G401.6 (cell line): ENCODE results near the gene MTR.

ENCODE experiments used
- FAIRE-seq: peaks from 2 replicates; lab custom pipeline; 2012; peaks lifted over from hg19 to GRCh38; lab: Jason Lieb, UNC

The MTR gene

GRCh38 chr1:236864996-236865817, 70.1 kb downstream of the MTR start:
- no peak for FAIRE-seq

DNA sequence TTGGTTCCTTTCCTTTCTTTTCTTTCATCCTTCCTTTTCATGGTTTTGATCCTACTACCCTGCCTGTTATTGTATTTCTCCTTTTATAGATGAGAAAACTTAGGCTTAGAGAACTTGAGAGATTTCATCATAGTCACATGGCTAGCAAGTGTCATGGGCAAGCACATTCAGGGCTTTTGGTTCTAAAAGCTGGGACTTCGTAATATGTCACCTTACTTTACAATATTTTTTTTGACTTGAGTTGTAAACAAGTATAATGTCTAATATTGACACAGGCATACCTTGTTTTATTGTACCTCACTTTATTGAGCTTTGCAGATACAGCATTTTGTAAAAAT, 70.7 kb downstream of the MTR start:
- no peak for FAIRE-seq

- peak; percentile 92 for FAIRE-seq
These were observed 73.8 kb downstream of the MTR start for GRCh38 chr1:236868625-236869467.

GRCh38 chr1:236869911-236870310, 74.8 kb downstream of the MTR start:
- no peak for FAIRE-seq

DNA sequence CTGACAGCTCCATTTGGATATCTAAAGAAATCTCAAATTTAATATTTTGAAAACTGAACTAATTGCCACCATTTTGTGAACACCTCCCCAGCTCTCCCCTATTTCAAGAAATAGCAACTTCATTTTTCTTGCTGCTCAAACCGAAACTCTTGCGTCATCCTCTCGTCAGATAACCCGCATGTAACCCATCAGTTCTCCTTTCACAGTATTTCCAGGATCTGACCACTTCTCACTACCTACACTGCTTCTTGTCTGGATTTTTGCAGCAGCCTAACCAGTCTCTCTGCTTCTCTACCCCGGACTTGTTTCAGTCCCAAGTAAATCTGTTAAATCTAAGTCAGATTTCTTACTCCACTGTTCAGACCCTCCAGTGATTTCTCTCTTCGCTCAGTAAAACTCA, 75.6 kb downstream of the MTR start:
- no peak for FAIRE-seq

DNA sequence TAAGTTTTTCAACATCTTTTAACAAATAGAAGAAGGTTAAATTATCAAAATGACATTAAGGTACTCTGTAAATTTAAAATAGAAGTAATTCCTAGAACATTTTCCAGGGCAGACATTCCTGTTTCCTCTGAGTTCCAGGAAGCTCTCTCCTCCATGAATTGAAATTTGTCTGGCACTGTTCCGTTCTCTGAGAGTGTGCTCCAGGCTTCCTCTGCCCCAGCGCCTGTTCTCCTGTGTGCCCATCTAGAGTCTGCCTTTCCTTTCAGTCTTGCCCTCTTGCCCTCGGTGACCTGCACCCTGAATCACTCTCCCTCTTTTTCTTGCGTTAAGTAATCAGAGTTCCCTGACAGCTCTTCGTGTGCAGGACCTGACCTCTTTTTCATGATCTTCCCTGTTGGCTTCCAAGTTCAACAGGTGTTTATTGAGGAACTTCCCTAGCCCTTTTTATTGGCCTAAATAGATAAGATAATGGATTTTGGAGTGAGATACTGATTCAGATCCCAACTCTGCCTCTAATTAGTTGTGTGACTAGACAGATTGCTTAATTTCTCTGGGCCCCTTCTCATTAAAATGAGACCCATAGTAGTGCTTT, 77.1 kb downstream of the MTR start:
- FAIRE-seq: no peak

GRCh38 chr1:236875975-236876374, 80.9 kb downstream of the MTR start:
- no peak for FAIRE-seq

- FAIRE-seq: no peak
These were observed 82.6 kb downstream of the MTR start for GRCh38 chr1:236877661-236878060.

GRCh38 chr1:236880209-236880608, 85.1 kb downstream of the MTR start:
- no peak for FAIRE-seq

DNA sequence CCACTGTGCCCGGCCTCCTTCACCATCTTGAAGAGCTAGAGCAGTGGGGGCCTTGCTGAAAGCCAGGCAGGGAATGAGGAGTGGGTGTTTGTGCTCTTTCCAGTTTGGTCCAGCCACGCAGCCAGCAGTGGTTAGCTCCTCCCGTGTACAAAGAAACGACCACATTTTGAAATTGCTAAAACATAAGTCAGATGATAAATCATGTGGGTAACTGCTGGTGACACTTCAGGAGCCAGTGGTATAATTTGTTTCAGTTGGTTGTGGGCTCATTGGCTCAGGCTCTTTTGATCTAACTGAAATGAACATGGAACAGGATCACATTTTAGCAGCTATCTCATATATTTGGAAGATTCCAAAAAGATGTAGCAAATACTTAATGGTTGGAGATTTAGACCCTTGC, 87.6 kb downstream of the MTR start:
- FAIRE-seq: no peak

GRCh38 chr1:236886199-236886598, 91.1 kb downstream of the MTR start:
- no peak for FAIRE-seq

- no peak for FAIRE-seq
These were observed 92.0 kb downstream of the MTR start for GRCh38 chr1:236887081-236887480.

DNA sequence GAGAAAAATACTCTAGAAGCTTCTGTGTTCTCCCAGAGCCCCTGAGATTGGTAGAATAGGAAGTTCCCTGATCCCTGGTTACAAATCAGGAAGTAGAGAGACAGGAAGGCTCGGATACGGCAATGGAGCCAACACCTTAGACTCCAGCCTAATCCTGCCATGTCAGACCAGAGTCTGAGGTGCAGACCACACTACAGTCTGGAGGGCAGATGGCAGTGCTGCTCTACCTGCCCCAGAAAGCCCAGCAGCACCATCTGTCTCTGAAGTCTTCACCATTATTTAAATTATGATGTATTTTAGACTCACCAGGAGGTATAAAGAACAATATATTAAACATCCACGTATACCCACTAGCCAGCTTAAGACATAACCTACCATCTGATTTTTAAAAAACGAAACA, 93.0 kb downstream of the MTR start:
- no peak for FAIRE-seq

GRCh38 chr1:236888903-236889302, 93.8 kb downstream of the MTR start:
- FAIRE-seq: no peak

- no peak for FAIRE-seq
These were observed 95.3 kb downstream of the MTR start for GRCh38 chr1:236890152-236891056.

GRCh38 chr1:236893626-236894545, 98.8 kb downstream of the MTR start:
- no peak for FAIRE-seq

DNA sequence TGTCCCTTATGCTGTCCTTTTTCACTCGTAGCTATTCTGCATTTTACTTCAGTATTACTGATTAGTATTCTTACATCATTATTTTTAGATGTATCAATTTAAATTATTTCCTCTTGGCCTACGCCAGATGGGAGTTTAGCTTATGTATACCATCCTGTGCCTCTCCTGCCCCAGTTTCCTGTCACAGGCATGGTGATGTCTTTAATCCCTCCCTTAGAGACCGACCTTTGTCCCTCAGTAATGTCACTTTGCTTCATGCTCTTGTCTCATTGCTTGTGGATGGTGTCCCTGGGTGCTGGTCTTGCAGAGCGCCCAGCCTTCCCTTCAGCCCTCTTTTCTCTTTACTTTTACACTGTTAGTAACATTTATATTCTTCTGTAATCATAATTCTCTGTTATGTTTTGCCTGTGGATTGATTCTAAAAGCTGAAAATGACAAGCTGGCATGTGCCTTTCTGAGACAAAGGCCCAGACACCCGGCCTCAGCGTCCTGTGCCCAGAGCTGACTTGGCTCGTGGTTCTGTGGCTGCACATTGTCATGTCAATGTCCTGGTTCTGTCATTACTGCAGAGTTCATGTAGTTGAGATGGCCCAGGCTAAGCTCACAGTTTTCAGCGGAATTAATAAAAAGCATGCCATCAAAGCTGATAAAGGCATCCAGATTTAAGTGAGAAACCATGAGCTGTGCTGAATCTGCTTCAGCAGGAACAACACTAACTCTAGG, 100.7 kb downstream of the MTR start:
- FAIRE-seq: no peak

DNA sequence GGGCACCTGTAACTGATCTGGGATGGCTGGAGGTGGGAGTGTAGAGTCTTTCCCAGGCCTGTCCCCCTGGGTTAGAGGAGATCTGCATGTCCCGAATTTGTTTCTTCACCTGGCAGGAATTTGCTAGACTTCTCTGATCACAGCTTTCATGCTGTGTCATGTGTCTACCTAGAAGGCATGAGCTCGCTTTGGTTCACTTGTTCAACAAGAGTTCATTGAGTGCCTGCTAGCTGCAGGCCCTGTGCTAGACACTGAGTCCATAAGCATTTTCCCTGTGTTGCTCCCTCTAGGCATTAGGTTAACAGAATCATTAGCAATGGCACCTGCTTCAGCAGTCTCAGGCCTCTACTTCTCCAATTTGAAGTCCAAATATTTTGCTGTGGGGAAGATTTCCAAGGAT, 101.6 kb downstream of the MTR start:
- FAIRE-seq: no peak

- no peak for FAIRE-seq
These were observed 110.0 kb downstream of the MTR start for GRCh38 chr1:236904892-236905741.
